GM18873 (cell line): ENCODE data around the gene DST.

Experiments used
- ATAC-seq: cut with Tn5 transposase; IDR thresholded peaks from one replicate; pipeline ENCODE4 v1.9.1; 2021; ENCODE audit warnings: mild to moderate bottlenecking, moderate library complexity, moderate number of reproducible peaks; ENCODE audit not compliant: unreplicated experiment, low FRiP score

DST gene

DNA sequence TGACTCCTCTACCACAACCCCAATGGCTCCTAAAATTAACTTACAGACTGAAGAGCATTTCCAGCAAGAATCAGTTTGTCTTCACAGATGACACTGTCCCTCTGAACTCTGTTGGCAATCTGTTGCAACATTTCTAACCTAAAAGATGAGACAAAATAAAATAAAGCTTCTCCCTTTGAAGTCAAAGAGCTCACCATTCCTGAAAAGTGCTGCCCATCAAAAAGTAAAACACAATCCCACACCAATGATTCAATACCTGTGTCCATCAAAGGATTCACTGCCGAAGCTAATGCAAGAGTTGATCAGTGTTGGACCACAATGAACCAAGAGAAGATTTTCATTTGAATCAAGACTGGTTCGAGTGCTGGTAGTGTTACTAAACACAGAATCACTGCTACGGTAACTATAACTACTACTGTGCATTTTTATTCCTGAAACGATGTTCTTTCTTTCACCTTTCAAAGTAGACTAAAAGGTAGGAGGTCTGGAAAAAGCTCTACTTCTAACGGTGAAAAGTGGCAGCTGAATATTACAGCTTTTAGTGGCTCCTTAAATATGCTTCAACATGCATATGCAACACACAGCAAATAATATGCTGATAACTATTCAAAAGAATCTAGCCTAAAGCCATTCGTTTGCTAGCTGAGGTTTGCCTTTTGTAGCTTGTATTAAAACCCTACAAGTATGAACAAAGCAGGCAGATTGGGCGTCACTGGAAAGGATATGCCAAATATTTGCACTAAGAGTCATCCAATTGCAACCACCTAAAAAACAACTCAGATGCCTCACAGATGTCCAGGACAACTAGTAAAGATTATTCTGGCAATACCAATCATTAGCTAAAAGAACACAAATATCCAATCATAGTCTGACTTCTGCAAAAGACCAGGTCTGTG lies at the start of gene DST:
DST (minus strand) TSS at position 524 of the 896 bp plus-strand sequence.
- no peak for ATAC-seq

DNA sequence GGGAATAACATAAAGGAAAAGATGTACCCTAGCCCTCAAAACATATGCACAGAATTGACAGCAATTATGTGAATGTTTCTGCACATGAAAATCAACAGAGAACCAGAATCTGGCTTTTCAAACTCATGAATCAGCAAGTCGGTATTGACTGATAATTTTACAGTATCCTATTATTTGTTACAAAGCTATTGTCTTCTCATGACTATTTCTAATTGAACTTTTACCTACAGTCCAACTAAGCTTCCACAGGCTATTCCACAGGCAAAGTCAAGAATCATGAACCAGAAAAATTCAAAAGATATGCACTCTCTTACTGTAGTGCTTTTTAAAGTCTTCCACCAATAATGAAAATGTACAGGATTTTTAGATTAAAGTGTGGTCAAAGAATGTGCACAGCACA lies 49.1 kb upstream of the DST start:
- no peak for ATAC-seq

DNA sequence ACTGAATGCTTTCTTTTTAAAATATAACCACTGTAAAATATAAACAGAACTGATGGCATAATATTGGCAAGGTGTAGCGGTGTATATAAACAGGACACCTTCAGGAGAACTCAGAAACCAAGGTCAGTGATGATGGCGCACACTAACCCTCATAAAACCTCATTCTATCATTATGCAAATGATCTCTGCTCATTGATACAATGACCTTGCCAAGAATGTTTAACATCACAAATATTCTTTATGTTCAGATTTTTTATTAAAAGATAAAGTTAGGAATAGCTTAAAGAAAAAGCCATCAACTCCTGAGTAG lies 48.6 kb upstream of the DST start:
- ATAC-seq = no peak

DNA sequence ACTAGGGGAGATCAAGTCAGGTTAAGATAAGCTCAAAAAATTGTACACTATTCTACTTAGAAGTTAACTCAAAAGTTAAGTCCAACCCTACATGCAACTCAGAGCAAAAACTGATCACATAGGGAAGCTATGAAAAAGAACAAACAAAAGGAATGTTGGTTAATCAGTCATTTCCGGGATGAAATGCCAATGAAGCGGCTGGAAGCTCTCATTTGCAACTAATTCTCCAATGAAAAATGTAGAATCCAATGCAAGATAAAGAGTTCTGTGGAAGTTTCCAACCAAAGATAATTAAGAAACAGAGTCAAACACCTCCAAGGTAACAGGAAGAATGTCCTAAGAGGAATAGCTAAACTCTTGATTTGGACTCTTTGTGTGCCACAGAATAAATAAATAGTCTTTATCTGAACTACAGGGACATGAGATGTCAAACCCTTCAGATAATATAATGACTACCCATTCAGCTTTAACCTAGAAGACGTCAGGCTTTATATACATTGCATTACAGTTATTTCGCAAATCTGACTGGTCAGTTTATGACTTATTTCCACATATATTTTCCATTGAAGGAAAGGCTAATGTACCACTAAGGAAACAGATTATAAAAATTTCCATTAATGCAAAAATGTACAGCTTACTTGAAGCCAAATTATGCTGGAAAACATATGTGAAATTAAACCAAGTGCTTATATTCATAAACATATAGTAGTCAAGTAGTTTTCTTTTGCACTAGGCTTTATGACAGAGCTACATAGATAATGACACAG lies 48.0 kb upstream of the DST start:
- ATAC-seq = no peak

DNA sequence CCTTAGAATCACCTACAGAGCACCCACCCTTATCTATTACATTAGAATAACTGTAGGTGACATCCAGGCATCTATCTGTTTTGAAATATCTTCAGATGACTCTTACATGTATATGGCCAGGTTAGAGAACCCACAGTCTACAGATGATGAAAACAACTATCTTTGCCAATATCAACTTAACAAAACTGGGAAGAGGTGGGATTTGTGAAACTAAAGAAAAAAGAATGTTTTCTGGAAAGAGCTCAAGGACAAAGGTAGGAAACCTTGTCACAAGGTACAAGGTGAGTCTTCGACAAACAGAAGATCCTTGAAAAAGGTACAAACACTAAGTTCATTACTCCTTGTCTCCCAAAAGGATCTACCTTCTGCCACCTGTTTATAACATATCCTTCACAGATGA lies 47.0 kb upstream of the DST start:
- no peak for ATAC-seq

DNA sequence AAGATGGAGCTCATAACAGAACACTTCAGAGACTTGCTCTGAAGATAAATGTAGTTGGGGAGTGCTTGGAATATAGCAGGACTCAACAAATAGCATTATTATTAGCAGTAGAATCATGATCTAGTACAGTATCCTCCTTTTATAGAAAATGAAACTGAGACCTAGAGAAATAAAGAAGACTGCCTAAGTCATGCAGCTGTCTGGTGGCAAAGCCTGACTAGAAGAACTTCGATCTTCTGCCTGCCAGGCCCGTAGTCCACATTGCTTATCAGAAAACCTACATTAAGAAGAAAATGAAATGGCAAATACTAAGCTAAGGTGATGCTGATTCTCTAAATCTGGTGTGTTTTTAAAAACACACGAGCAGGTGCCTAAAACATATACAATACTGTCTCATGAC lies 46.4 kb upstream of the DST start:
- ATAC-seq = no peak

DNA sequence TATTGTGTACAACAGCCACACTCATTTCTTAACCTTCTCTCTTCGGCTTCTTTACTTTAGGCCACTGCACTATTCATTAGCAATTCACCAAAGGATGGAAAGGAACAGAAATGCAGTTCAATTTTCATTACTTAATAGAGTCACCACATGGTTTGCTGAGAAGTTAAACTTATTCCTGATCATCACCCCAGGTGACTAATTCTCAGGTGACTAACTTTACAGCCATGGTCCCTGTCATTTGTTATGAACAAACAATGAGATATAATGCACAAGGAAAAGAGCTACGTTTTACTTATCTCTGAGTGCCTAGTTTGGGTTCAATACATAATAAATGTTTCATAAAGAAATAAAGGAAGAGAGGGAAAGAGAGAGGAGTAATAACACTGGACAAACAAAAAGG lies 45.8 kb upstream of the DST start:
- ATAC-seq = no peak

DNA sequence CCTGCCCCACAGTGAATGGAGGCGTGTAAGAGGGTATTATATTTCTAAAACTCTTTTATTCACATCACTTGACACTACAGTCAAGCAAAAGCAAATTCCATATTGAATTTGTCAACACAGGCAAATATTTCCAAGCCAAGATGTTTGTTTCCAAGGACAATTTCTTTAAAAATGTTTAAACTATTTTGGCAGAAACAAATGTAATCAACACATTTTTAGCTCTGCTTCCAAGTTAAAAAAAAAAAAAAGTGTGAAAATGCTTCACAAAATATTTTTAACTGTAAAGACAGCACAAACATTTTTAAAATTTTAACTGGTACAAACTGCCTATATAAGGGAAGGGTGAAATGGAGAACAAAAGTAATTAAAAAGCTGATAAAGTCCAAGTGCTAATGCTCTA lies 44.9 kb upstream of the DST start:
- ATAC-seq = no peak

DNA sequence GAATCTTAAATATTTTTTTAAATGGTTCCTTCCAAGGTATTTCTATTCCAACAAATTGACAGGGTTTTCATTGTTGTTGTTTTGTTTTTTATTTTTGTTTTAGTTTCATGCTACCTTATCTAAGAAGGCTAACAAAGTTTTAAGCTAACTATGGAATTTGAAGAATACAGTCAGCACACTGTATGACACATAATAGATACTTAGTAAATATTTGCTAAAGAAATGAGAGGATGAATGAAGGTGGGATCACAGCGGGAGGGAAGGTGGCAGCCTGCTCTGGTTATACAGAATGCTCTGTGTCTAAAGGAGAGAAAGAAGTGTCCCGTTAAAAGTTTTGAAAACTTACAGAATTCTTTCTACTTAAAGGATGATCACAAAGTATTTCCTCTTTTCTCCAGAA lies 43.7 kb upstream of the DST start:
- ATAC-seq = no peak

DNA sequence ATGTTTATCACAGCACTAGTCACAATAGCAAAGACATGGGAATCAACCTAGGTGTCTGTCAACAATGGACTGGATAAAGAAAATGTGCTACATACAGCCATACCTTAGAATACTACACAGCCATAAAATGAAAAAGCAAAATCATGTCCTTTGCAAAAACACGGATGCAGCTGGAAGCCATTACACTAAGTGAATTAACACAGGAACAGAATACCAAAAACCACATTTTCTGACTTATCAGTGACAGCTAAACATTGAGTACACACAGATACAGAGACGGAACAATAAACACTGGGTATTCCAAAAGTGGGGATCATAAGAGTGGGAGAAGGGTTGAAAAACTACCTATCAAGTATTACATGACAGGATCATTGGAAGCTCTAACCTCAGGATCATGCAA lies 43.3 kb upstream of the DST start:
- ATAC-seq = no peak

DNA sequence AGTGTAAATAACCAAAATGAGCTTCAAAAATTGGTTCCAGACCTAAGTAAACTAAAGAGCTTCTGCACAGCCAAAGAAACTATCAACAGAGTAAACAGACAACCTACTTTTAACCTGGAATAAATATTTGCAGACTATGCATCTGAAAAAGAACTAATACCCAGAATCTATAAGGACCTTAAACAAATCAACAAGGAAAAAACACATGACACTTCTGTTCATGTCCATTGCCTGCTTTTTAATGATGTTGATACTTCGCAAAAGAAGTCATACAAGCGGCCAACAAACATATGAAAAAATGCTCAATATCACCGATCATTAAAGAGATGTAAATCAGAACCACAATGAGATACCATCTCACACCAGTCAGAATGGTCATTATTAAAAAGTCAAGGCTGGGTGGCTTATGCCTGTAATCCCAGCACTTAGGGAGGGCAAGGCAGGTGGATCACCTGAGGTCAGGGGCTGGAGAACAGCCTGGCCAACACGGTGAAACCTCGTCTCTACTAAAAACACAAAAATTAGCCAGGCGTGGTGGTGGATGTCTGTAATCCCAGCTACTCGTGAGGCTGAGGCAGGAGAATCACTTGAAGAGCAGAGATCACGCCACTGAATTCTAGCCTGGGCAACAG lies 42.5 kb upstream of the DST start:
- ATAC-seq = no peak

DNA sequence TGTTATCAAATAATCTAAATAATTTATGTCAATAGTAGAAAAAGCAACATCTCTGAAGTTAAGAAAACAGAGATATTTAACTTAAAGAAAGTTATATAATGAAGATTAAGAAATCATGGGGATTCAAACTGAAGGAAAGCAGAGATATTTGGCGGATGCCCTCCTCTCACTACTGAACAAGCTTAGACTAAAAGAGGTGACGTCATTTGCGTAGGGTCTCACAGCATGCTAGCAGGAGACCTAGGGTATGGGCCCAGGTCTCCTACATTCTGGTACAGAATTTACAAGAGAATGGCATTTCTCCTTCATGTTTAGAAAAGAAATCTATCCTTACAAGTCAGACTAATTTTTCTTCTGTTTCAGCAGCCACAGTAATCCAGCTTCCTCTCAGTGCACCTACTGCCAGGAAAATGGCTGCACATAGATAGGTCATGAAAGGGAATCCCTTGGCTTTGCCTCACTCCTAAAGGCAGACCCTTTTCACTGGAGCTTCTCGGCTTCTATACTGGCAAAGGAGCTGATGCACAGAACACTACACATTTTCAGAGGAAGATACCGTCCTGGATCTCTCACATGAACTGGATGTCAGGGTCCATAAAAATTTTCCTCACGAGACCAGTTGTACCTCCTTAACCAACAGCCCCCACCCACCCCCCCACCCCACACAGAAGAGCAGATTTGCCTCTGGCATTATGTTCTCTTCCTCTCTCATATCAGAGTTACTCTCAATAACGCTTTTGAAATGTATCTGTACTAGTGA lies 41.8 kb upstream of the DST start:
- no peak for ATAC-seq

DNA sequence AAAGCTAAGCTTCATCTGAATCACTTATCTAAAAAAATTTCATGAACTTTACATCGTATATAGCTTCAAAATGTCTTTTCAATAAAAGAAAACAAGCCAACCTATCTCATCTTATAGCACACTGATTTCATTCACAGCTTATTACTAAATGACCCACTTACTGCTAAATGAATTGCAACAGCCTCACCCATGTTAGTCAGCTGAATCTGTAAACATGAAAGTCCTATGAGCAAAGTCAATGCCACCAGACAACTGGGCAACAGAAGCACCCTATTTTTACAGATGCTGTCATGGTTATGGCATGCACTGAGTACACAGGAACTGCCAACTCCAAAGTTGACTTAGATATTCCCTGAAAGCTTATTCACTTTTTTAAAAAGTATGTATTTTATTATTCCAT lies 41.2 kb upstream of the DST start:
- ATAC-seq = no peak

DNA sequence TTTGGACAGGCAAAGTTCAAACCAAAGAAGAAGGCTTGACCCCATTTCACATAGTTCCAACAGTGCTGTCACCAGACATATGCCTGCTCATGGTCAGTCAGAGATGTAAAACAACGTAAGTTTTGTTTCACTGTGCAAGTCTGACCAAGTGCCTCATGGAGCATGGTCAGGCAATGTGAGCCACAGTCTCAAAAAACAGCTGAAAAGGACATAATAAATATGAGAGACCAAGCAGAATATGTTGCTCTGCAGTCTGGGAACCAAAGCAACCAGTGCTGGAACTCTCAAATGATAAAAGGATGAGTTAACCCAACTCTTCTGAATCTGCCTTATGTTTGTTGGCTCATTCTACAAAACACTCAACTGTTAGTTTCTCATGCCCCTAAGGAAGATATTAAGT lies 39.9 kb upstream of the DST start:
- ATAC-seq = no peak

DNA sequence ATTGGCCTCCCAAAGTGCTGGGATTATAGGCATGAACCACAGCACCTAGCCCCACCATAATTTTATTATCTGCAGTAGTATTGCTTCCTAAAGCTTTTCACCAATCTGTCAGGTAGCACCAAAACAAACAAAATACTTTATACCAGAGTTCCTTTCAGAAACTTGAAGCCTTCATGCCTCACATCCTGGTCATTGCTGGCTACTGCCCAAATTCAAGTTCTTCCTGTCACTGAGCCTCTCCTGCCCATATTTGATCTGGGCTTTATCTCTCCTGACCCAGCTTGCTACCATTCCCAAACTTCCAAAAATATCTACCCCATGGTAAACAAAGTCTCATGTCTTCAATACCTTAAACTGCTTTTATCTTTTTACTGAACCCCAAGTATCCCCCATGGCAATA lies 34.9 kb upstream of the DST start:
- ATAC-seq = no peak

DNA sequence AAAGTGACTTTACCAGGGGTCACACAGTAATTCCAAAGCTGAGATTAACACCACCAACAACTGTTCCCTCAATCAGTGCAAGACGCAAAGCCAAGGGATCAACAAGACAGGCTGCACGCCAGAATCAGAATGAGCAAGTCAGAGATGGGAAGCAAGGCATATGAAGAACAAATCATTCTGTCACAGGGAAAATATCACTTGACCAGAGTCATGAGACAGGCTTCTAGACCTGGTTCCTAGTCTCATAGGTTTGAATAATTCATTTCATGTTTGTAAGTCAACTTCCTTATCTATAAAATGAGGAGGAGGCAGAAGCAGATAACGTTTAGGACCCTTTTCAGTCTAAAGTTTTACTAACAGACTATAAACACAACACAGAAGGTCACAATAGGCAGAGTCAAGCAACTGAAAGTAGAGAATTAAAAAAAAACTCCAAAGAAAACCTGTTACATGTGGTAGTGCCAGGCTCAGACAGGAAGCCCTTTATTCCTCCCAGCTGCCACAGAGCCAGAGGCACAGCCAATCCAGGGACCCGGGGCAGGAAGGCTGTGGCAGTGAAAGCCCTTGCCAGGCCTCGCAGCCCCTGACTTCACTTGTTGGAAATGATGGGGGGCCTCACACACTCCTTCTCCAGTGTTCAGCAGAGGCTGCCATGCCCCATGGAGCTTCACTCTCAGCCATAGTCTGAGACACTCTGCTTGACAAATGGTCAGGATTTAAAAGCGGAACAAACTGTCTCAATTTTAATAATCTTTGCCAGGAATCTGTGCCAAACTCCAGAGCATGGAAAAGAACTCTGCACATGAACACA lies 29.2 kb upstream of the DST start:
- no peak for ATAC-seq

DNA sequence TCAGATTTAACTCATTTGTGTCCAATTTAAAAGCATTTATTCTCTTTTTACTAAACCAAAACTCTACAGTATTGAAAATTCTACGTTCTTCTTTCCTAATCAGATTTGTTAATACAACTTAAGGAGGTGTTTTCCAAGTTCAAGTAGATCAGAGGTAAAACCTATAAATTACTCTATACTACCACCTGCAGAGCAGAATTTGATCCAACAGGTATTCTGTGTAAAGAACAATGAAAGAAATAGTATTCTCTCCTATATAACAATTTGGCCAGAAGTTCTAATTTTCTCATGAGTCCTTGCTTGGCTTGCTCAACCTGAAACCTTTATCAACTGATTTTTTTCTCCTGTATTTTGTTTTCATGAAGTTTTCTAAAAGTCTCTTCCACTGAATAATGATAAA lies 28.5 kb upstream of the DST start:
- ATAC-seq = no peak

DNA sequence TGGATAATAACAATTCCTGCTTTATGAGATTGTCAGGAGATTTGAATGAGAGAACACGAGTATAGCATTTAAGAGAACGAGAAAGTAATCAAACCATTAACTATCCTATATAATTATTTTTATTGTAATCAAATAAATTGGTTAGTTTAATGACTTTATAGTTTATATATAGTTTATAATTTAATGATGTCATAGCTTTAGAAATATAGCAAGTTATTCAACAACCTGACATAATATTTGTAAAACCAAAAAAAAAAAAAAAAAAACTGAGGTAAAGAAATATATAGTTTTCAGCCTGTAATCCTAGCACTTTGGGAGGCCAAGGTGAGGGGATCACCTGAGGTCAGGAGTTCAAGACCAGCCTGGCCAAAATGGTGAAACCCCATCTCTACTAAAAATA lies 26.4 kb upstream of the DST start:
- no peak for ATAC-seq

DNA sequence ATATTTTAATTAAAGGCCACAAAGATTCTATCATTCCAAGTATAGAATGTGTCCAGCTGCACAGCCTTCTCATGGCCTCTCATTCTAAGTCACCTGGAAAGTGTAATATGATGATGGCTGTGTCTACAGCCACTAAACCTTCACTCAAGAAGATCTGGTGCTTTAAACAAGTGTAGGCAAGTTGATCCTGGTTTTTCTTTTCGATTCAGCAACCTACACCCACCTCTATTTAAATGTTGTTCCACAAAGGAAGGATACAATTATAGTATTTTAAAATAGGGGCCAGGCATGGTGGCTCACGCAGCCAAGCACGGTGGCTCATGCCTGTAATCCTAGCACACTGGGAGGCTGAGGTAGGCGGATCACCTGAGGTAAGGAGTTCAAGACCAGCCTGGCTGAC lies 25.5 kb upstream of the DST start:
- ATAC-seq = no peak

DNA sequence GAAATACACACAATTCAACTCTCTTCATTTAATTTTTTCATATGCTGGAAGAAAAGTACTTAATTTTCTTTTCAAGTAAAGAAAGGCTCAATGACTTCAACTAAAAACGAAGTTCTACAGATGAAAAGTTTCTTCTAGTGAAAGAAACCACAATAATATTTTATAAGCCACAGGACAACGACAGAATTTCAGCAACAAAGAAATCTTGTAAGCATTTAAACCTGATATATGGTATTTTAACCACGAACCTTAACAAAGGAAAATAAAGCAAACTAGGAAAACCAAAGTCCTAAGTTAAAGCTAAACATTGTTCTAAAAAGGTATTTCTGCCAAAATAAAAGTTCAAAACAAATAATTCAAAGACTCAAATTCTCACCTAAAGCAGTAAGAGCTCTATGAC lies 24.6 kb upstream of the DST start:
- no peak for ATAC-seq
